Stimulated activated CD8-positive, alpha-beta memory T cell treated with anti-CD3 and anti-CD28 coated beads, Interleukin-4, amount 100 ng/mL, for 4 hours (primary cell): ENCODE results near the gene EPHA6.
"Not testable (repeated sequence)": the region's sequence is repeated elsewhere in the genome, so short reads cannot be mapped to it uniquely, and the experiment has no call there.

Source experiments
- DNase-seq, 2 donors: peaks; one replicate each; pipeline ENCODE4 v3.0.0-alpha.2; 2020; ENCODE audit warnings: low read depth in 2 of 2, low spot score in 1 of 2

EPHA6 gene

GRCh38 chr3:96900566-96900965 lies 86.2 kb downstream of the EPHA6 start:
- no peak for DNase-seq

- DNase-seq = no peak
Observed at GRCh38 chr3:96915445-96915844, 101.1 kb downstream of the EPHA6 start.

DNA sequence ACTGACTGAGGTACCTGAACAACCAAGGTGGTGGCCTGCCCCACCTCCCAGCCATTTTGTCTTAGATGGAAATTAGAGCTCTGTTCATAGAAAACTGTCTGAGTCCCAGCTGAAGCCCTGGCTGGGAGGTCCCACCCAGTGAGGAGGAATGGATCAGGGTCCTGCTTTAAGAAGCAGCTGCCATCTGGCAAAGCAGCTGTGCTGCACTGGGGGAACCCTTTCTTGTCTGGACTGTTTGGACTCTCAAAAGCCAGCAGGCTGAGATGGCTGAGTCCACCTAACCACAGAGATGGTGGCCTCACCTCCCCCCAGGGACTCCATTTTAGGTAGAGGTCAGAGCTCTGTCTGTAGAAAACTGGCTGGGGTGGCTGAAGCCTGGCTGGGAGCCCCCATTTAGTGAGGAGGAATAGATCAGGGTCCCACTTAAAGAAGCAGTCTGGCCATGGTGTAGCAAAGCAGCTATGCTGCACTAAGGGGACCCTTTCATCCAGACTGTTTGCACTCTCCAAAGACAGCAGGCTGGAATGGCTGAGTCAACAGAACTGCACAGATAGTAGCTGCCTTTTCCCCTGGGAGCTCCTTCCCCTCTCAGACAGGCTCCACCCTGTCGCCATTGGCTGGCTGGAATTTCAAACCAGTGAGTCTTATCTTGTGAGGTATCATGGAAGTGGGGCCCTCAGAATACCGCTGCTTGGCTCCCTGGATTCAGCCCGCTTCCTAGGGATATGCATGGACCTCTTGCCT lies 116.9 kb downstream of the EPHA6 start:
- no peak for DNase-seq

GRCh38 chr3:96942131-96942530 lies 127.7 kb downstream of the EPHA6 start:
- not testable (repeated sequence) for DNase-seq

DNA sequence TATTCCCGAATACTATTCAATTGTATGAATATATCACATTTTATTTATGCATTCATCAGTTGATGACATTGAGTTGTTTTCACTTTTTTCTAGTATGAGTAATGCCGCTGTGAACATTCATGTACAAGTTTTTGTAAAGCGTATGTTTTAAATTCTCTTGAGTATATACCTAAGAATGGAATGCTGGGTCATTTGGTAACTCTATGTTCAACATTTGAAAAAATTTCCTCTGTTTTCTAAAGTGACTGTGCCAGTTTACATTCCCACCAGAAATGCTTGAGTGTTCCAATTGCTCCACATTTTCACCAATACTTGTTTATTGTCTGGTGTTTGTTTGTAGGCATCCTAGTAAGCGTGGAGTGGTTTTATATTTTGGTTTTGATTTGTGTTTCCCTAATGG lies 144.5 kb downstream of the EPHA6 start:
- DNase-seq = no peak

GRCh38 chr3:96959474-96959873 lies 145.1 kb downstream of the EPHA6 start:
- no peak for DNase-seq

- no peak for DNase-seq
Observed at GRCh38 chr3:96959901-96960641, 145.7 kb downstream of the EPHA6 start.

- DNase-seq = no peak
Observed at GRCh38 chr3:96960661-96961330, 146.4 kb downstream of the EPHA6 start.

GRCh38 chr3:96961576-96961975 lies 147.2 kb downstream of the EPHA6 start:
- no peak for DNase-seq

GRCh38 chr3:96966181-96966929 lies 152.0 kb downstream of the EPHA6 start:
- no peak for DNase-seq

GRCh38 chr3:96970211-96970610 lies 155.8 kb downstream of the EPHA6 start:
- DNase-seq = no peak

DNA sequence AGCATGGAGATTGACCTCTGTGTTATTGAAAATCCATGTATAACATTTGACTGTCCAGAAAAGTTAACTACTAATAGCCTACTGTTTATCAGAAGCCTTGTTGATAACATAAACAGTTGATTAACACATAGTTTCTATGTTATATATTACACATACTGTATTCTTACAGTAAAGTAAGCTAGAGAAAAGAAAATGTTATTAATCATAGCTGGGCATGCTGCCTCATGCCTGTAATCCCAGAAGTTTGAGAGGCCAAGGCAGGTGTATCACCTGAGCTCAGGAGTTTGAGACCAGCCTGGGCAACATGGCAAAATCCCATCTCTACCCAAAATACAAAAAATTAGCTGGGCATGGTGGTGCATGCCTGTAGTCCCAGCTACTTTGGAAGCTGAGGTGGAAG lies 163.3 kb downstream of the EPHA6 start:
- DNase-seq = no peak

GRCh38 chr3:96983716-96984115 lies 169.3 kb downstream of the EPHA6 start:
- DNase-seq = not testable (repeated sequence)

GRCh38 chr3:96986241-96986640 lies 171.8 kb downstream of the EPHA6 start:
- no peak for DNase-seq

- DNase-seq = no peak
Observed at GRCh38 chr3:96991231-96991630, 176.8 kb downstream of the EPHA6 start.

GRCh38 chr3:96991800-96992365 lies 177.5 kb downstream of the EPHA6 start:
- no peak for DNase-seq

GRCh38 chr3:96994988-96995387 lies 180.6 kb downstream of the EPHA6 start:
- DNase-seq = no peak

- no peak for DNase-seq
Observed at GRCh38 chr3:96996009-96996408, 181.6 kb downstream of the EPHA6 start.

DNA sequence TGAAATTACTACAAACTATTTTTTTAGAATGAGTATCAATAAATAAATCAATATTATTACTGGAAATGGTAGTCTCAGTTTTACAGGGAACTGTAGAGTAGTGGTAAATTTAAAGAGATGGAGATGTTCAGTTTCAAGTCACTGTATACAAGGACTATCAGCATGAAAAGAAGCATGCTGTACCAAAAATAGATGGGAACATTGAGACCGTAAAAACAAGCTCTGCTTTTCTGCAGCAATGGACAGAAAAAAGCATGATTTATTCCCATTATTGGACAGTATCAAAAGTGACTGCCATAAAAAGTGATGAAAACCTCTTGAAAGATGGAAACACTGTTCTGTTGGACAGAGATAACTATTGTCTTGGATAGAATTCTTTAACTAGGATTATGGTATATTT lies 187.2 kb downstream of the EPHA6 start:
- no peak for DNase-seq

DNA sequence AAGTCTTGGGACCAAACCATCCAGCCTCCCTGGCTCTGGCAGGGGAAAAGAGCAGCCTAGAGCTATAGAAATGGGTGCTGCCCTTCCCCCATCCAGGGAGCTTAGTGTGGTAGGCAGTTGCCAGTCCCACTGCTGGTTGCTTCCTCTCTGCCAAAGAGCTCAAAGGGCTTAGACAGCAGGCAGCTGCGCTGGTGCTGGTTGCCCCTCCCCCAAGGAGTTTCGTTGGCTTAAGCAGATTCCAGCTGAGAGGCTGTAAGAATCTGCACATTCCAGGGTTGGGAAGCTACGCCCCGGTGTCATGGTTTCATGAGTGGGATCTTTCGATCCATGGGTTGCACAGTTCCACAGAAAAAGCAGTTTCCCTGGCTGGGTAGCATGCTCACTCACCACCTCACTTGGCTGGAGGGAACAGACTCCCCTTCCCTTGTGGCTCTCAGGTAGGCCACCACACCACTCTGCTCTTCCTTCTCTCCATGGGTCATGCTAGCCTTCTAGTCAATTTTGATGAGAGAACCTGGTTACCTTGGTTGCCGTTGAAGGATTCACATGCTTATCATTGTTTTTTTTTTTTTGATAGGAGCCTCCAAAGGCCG lies 195.1 kb downstream of the EPHA6 start:
- no peak for DNase-seq
